Measurements from ENCODE around the gene OR6X1.

OR6X1 gene, protein sequence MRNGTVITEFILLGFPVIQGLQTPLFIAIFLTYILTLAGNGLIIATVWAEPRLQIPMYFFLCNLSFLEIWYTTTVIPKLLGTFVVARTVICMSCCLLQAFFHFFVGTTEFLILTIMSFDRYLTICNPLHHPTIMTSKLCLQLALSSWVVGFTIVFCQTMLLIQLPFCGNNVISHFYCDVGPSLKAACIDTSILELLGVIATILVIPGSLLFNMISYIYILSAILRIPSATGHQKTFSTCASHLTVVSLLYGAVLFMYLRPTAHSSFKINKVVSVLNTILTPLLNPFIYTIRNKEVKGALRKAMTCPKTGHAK

DNA sequence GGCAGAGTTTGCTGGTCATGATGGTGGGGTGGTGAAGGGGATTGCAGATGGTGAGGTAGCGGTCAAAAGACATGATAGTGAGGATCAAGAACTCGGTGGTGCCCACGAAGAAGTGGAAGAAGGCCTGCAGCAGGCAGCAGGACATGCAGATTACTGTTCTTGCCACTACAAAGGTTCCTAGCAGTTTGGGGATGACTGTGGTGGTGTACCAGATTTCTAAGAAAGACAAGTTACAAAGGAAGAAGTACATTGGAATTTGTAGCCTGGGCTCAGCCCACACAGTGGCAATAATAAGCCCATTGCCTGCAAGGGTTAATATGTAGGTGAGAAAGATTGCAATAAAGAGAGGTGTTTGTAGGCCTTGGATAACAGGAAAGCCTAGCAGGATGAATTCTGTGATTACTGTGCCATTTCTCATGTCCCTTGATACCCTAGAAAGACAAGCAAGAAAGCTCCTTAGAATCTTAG lies at the start of gene OR6X1:
TSS of gene OR6X1 (minus strand) at position 418 of the 468 bp plus-strand sequence. CDS start at position 418, 0 bp downstream.
- DNase-seq: no peak

DNA sequence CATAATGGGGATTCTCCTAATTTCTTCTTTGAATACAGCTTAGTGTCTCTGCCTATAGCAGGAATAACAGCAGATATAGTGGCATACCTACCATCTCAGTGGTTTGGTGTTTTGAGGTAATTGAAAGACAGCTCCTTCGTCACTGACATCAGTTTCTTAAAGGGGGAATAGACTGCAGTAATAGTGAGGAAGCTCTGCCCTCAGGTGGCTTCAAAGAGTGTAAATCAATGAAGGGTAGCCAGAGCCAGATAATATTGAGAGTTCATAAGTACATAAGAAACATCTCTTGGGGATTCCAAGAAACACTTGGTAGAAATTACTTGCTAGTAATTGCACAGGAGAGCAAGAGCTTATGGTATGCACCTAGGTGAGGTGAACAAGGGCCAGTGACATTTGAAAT lies 47.4 kb upstream of the OR6X1 start:
- no peak for DNase-seq

DNA sequence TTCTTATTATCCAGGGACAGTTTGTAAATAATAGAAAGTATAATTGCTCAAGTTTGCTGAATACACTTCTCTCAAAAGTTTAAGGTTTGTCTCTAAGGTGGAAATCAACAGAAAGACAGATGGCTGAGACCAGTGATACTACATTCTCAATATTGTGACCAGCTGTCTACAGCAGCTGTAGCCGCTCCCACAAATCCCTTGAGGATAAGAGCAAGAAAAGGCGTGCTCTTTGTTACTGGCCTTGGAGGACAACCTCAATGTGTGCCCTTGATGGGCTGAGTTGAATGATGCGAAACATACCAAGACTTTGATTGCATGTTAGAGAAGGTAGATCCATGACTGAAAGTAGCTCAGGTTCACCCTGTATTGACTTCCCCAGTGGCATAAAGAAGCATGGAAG lies 45.7 kb upstream of the OR6X1 start:
- DNase-seq: no peak

DNA sequence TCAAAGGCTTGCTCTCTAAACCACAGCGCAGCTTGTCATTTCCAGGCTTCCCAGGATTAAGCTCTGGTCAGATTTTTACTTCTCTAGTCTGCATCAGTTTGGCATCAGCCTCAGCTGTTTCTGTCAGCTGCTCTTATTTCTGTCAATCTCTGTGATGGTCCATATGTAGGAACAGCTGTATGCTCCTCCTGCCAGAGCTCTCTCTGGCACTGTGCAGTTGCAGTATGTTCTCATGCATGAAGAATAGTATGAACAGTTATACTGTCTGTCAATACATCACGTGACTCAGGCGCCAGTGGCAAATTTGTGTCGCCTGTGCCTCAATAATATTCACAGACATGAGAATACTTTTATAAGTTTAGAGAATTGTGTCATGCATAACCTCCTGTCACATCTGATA lies 45.1 kb upstream of the OR6X1 start:
- DNase-seq: no peak

DNA sequence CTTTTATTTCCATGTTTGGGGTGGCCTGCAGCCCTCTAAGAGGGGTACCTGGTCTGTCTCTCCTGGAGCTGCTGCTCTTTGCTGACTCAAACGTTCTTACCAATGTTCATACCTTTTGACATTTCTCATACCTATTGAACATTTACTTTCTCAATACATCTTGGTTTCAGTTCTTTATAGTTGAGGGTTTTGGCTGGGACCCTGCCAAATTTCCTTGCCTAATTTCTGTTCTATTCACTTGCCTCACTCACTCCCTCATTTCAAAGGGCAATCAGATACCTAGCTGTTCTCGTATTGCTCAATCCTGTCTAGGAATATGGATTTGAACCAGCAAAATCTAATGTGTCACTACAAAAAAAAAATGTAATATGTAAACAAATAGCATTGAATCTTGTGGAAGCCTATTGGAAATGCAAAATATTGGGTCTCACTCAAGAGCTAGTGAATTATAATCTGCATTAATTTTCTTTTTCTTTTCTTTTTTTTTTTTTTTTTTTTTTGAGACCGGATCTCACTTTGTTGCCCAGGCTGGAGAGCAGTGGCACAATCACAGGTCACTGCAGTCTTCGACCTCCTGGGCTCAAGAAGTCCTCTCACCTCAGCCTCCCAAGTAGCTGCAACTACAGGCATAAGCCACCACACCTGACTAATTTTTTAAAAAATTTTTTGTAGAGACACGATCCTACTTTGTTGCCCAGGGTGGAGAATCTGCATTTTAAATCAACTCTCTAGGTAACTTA lies 44.4 kb upstream of the OR6X1 start:
- no peak for DNase-seq

DNA sequence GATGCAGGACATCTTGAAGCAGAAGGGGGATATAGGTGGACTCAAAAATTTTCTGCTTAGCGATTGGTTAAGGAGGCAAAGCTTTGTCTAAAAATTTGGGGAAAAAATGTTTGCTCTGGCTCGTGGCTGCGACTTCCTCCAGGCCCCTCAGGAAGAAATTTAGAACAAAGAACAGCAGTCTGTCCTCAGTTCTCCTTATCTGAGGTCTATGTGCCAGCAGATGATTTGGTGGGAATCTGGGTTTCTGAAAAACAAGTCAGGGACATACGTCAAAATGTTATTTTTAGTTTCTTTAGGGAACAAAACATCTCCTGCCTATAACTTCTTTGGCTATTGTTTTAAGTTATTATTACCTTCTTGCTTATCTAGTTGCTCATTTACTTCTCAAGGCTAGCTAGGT lies 43.8 kb upstream of the OR6X1 start:
- no peak for DNase-seq

DNA sequence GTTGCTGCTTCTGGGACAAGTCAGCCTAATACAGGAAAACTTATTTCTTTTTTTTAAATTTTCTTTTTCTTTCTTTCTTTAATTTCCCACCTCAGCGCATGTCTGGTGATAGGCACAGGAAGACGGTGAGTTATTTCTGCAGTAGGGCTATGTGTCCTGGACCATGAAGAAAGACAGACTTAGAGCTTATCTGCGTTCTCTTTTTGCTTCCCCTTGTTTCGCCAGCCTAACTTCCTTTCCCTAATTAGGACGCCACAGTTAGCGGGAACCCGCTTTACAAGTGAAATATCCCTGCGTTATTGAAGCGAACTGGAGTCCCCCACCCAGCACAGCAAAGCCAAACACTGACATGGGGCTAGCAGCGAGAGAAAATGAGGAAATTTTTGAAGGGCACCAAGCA lies 43.2 kb upstream of the OR6X1 start:
- DNase-seq: no peak

DNA sequence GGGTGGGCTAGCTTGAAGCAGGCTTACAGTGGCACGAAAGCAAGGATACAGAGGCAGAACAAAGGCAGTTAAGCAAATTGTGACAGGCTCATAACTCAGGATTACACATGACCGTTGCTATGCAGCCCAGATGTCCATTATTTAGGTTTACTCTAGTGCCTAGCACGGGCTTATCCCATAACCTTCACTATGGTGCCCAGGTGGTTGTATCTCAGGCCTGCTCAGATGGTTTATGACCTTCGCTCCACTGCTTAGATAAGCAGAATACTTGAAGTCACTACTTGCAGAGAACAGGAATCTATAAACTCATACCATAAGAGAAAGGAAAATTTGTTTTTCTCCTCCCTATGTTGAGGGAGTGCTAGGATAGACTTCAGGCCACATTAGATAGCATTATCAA lies 42.8 kb upstream of the OR6X1 start:
- DNase-seq: peak; percentile 14

DNA sequence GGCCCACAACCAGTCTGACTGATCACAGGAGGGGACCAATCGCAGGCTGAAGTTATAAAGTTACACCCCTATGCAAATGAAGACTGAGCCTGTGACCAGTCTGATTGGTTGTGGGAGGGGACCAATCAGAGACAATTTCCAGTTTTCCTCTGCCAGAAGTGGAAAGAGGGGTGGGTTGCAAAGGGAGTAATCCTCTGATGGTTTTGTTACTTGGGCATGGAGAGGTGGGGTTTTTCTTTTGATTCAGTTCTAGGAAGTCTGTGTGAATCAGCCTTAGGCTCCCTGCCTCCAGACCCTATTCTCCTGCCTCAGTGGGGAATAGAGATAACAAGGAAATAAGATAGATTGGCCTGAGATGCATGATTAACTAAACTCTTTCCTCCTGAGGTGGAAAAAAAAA lies 41.9 kb upstream of the OR6X1 start:
- DNase-seq: no peak

DNA sequence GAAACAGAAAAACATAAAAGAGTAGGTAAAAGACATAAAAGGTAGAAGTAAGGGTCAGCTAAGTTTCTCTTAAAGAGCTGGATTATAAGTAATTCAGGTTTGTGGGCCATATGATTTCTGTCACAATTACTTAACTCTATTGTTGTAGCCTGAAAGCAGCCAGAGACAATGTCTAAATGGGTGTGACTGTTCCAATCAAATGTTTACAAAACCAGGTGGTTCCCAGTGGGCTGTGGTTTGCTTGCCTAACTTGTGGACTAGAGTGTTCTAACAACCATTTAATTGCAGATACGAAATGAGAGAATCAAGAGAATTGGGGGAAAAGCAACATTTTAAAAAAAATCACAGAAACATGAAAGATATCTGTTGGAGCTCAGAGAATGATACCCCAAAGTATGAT lies 29.2 kb upstream of the OR6X1 start:
- DNase-seq: no peak

DNA sequence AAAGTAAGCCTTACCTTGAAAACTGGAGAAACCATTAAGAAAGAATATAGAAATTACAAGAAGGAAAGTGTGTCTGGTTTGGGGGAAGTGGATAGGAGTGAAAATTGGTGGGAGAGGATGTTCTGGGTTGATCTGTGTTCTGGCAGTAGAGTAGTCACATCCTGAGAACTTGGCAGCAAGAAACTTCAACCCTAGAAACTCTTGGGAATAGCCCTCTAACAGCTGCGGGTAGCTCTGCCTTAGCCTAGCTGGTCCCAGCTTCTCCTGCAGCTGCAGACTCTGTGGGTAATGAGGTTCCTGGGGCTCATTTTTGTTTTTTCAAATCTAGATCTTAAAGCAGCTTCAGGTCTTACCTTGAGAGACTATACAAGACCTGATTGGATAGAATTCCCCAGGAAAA lies 24.2 kb upstream of the OR6X1 start:
- no peak for DNase-seq

DNA sequence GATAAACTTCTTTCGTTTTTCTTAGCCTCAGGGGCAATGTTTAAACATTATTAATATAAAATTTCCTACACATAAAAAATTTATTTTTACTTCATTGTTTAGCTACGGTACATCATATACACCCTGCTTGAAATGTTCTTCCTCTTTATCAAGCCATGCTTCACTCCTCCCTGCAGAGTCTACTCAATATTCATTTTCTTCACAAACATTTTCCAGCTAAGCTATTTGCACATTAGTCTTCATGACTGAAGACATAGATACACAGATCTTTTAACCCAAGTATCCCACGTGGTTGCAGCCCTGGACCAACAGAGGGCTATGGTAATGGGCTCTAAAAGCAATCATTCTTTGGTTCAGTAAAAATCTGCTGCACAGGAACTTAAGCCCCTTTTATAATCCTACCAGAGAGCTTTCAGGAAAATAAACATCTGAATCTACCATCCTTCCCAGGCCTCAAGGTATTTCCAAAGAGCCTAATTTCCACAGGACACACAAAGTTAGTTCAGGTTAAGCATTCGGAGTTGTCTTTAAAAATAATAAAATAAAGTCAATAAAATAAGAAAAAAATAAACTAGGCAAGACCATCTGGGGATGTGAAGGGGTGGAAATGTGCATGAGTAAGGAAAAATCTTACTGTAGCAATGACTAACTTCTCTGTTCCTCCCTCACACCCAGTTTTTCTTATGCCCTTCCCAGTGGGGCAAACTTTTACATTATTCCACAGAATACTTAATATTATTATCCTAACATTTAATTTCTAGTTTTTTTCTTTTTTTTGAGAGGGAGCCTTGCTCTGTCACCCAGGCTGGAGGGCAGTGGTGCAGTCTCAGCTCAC lies 21.6 kb upstream of the OR6X1 start:
- DNase-seq: no peak

DNA sequence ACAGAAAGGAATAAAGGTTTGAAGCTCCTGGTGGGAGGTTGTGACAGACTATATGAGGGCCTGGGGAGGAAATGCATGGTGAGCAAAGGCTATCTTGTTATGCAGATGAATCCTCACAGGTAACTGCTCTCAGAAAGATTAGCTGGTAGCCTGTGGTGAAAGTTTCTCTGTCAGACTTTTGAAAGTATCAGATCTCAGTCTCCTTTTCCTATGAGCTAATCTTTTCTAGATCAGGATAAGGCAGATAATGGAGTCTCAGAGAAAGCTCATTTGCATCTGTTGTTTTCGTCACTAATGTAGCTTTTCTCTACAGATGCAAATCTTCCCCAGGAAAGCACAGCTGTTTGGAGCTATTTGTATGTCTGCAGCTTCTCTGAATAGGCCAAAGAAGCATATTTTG lies 21.0 kb upstream of the OR6X1 start:
- DNase-seq: no peak

DNA sequence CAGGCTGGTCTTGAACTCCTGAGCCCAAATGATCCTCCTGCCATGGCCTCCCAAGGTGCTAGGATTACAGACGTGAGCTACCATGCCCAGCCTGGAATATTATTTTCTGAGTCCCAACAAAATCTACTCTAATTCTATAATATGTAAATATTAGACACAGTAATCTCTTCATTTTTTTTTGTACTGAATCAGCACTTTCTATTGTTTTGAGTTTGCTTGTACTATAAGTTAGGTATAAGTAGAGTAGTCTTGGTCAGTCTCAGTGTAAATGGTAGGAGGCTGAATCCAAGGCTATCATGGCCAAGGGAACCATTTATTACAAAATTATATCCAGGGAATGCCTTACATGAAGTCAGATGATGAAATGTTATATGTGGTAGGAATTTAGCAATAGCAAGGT lies 19.6 kb upstream of the OR6X1 start:
- DNase-seq: no peak

DNA sequence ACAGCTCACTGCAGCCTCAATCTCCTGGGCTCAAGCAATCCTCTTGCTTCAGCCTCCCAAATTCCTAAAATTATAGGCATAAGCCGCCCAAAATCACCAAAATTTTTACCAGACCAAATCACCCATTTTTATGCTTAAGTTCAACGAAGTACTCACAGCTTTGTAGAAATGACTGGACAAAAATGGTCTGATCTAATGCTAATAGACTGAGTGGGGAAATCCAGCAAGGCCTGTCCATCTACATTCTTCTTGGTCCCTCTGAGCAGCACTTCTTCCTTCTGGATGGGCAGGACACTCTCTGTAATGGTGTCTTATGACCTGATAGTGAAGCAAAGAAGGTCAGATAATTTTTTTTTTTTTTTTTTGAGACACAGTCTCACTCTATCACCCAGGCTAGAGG lies 18.7 kb upstream of the OR6X1 start:
- no peak for DNase-seq

DNA sequence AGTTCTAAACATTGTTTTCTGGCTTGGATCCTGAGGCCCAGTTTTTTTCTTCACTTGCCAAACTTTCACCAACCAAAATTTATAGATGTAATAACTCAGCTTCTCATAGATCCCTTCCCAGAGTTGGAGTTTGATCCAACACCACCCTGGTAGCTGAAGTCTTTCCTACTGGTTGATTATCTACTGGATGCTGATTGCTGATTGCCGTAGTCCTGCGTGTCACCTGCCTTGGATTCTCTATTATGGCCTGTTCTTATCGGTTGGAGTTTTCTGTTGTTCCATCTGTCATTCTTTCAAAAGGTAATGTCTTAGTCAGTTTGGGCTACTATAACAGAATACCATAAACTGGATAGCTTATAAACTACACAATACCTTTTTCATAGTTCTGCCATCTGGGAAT lies 17.3 kb upstream of the OR6X1 start:
- no peak for DNase-seq

DNA sequence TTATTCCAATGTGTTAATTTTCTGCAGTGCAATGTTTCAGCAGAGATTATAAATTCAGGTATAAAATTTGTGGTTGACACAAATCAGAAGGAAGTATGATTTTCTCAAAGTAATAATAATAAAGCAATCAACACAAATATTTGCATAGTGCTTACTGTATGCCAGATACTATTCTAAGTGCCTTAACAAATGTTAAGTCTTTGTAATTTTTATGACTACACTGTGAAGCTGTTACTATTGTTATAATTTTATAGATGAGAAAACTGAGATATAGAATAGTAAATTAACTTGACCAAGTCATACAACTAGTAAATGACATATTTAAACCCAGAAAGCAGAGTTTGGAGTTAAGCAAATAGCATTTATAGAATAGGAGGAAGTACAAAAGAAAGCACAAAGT lies 16.4 kb upstream of the OR6X1 start:
- DNase-seq: no peak

DNA sequence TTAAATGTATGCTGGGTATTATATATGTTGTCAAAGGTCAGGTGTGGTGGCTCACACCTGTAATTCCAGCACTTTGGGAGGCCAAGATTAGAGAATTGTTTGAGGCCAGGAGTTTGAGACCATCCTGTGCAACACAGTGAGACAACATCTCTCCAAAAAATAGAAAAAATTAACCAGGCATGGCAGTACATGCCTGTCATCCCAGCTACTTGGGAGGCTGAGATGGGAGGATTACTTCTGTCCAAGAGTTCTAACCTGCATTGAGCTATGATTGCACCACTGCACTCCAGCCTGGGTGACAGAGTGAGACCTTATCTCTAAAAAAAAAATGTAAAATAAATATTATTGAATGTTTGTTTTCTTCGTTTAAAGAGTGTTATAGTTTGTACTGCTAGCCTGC lies 11.3 kb upstream of the OR6X1 start:
- no peak for DNase-seq

DNA sequence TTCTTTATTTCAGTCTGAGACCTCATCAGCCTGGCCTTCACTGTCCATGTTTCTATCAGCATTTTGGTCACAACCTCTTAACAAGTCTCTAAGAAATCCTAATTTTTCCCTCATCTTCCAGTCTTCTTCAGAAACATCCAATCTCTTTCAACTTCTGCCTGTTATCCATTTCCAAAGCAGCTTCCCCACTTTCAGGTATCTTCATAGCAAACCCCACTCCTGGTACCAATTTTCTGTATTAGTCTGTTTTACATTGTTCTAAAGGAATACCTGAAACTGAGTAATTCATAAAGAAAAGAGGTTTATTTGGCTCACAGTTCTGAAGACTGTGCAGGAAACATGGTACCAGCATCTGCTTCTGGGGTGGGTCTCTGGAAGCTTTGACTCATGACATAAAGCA lies 8.1 kb upstream of the OR6X1 start:
- DNase-seq: no peak

DNA sequence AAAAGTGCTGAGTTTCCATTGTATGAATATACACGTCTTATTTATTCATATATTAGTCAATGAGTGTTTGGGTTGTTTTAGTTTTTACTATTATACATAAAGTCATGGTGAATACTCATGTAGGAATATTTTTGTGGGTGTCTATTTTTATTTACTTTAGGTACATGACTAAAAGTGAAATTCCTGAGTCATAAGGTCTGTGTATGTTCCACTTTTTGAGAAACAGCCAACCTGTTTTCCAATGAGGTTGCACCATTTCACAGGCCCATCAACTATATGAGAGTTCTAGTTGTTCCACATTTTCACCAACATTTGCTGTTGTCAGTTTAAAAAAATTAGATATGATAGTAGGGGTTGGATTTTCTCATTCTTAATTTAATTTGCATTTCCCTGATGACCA lies 6.6 kb upstream of the OR6X1 start:
- DNase-seq: no peak

DNA sequence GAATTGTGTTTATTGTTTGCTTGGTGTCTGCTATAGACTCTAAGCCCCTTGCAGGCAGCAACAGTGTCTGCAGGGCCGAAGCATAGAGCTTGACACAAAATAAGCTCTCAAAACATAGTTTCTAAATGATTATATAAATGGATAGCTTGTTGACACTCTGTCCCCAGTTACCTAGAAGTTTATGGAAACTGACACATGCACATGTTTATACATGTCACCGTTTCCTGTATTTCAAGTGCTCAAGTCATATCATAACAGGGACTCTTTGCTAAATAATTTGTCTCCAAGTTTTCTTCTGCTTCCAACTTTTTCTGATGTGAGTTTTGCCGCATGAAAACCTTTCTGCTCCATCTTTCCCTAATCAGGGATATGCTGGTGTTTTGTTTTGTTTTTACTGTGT lies 3.7 kb upstream of the OR6X1 start:
- DNase-seq: no peak

DNA sequence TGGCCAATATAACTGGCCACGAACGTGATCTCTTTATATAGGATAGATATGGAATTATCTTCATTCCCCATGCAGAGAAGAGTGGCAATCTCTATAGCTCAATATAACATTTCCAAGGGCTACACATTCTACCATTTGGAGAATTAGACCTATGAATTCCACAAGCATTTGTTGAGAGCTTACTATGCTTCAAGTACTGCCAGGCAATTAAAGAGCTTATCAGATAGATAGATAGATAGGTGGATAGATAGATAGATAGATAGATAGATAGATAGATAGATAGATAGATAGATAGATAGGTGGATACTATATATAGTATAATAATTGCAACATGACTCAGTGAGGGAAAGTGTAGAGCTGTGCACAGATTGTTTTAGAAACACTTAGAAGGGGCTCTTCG lies 1.5 kb upstream of the OR6X1 start:
- no peak for DNase-seq

DNA sequence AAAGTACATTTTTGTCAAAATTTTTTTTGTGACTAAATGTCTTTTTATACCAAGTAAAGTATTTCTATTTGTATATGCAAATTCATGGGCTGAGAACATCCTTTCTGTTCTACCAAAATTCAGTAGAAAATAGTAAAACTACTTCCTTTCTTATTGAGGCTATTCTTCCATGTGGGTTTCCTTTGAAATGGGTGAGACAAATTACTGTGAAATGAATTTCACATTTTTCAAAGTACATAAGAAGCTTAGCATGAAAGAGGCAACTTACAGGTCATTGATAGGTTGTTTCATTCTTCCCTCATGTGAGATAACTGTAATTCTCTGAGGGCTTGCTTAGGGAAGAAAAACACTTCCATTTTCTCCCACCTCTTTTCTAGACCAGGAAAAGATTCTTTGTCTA lies 1.0 kb upstream of the OR6X1 start:
- DNase-seq: no peak

DNA sequence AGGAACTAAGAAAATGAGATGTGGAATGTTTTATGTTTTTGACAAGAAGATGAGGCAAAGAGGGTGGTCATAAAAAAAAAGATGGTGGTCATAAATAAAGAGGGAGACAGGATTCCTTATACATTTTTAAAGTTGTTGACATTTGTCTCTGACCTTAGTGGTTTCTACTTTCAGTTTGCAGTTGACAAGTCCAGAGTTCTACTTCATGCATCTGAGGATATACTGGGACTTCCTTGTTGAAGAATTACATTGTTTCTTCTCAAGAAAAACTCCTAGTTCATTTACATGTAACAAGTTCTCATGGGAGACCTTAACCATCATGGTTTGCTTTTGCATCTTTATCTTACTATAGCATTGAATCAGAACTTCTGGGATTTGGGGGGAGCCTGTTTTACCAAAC lies 1.2 kb downstream of the OR6X1 start:
- no peak for DNase-seq
